HEK293T (cell line): ENCODE measurements around the gene OPHN1.

ENCODE experiments used
- ARNT ChIP-seq: fragments of 450-650 bp; IDR thresholded peaks from 2 replicates; pipeline ENCODE4 v1.6.1; 2017; ENCODE audit warnings: mild to moderate bottlenecking
- BHLHE40 ChIP-seq: fragments of 450-650 bp; IDR thresholded peaks from 2 replicates; pipeline ENCODE4 v1.6.1; 2016; ENCODE audit warnings: mild to moderate bottlenecking, moderate library complexity, borderline replicate concordance
- ELF4 ChIP-seq: fragments of 450-650 bp; IDR thresholded peaks from 2 replicates; pipeline ENCODE4 v1.6.1; 2017; ENCODE audit warnings: antibody characterized with exemption
- FOXK2 ChIP-seq: fragments of 450-650 bp; IDR thresholded peaks from 2 replicates; pipeline ENCODE4 v1.6.1; 2016; ENCODE audit warnings: mild to moderate bottlenecking
- FOXM1 ChIP-seq: fragments of 450-650 bp; IDR thresholded peaks from 2 replicates; pipeline ENCODE4 v1.6.1; 2017; ENCODE audit warnings: mild to moderate bottlenecking, borderline replicate concordance
- HDGF ChIP-seq: fragments of 450-650 bp; IDR thresholded peaks from 2 replicates; pipeline ENCODE4 v1.6.1; 2017; ENCODE audit warnings: antibody characterized with exemption, borderline replicate concordance
- LEF1 ChIP-seq: fragments of 450-650 bp; IDR thresholded peaks from 2 replicates; pipeline ENCODE4 v1.6.1; 2017; ENCODE audit warnings: mild to moderate bottlenecking, borderline replicate concordance
- NFRKB ChIP-seq: fragments of 450-650 bp; IDR thresholded peaks from 2 replicates; pipeline ENCODE4 v1.6.1; 2016; ENCODE audit warnings: mild to moderate bottlenecking, moderate library complexity
- SP1 ChIP-seq: fragments of 450-650 bp; IDR thresholded peaks from 2 replicates; pipeline ENCODE4 v1.6.1; 2017
- SUZ12 ChIP-seq: fragments of 450-650 bp; IDR thresholded peaks from 2 replicates; pipeline ENCODE4 v1.6.1; 2016; ENCODE audit warnings: mild to moderate bottlenecking
- TARDBP ChIP-seq: fragments of 450-650 bp; IDR thresholded peaks from 2 replicates; pipeline ENCODE4 v1.6.1; 2016
- ZNF384 ChIP-seq: fragments of 450-650 bp; IDR thresholded peaks from 2 replicates; pipeline ENCODE4 v1.6.1; 2016
- TF ChIP-seq, protein P1 (sequence below): fragments of 450-650 bp; IDR thresholded peaks from 2 replicates; pipeline ENCODE4 v1.6.1; 2016

GRCh38 chrX:68428431-68428830 is 4.9 kb downstream of the OPHN1 start:
- TF ChIP-seq FOXM1: no peak
- no peak for TF ChIP-seq FOXK2
- TF ChIP-seq BHLHE40: no peak
- TF ChIP-seq ELF4: no peak
- TF ChIP-seq HDGF: no peak
- no peak for TF ChIP-seq TARDBP
- TF ChIP-seq ARNT: no peak
- no peak for TF ChIP-seq NFRKB
- no peak for TF ChIP-seq SP1
- TF ChIP-seq SUZ12: no peak
- no peak for TF ChIP-seq ZNF384
- TF ChIP-seq, protein P1, sequence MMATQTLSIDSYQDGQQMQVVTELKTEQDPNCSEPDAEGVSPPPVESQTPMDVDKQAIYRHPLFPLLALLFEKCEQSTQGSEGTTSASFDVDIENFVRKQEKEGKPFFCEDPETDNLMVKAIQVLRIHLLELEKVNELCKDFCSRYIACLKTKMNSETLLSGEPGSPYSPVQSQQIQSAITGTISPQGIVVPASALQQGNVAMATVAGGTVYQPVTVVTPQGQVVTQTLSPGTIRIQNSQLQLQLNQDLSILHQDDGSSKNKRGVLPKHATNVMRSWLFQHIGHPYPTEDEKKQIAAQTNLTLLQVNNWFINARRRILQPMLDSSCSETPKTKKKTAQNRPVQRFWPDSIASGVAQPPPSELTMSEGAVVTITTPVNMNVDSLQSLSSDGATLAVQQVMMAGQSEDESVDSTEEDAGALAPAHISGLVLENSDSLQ: no peak
- no peak for TF ChIP-seq LEF1
